ENCODE measurements around the gene CDK8. TPM values are rescaled to one million over a fixed set of nuclear protein-coding genes. Genes with fewer than 3 reads are reported as not detected.

The CDK8 gene
- polyA plus RNA-seq, 2 of the 4 experiments (the other 2 are of a cell fraction) = 9.9 to 20.9 TPM

DNA sequence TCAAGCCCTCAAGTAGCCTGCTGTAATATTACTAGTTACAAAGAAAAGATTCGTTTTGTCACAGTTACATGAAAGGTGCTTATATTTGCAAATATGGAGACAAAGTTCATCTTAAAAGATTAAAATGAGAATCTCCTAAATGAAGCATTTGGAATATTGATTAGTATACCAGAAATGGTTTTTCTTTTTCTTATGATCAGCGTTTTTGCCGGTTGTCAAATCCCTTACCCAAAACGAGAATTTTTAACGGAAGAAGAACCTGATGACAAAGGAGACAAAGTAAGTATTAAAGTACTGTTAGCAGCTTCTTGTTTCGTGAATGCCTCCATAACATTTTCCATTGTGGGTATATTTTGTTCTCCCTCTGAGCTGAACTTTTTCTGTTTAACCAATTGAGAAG, 147.1 kb downstream of the CDK8 start:
- ChIA-PET POLR2A (no interaction called here), CTCF (interaction anchor here (1.0 kb wide), 1 partner anchor 216 kb away, joined by 4 read pairs; no protein-coding TSS in a partner anchor)
- DNase-seq (ENCODE audit: low read depth in 1 of 2, low spot score in 1 of 2) = no peak
- 92% methylated on average over 6 of the region's 6 CpGs for WGBS (ENCODE audit: missing lambda C conversion rate)
- H3K4me1 ChIP-seq = no peaks in the 10 kb centered on the region
- no peaks in the 10 kb centered on the region for H3K9me3 ChIP-seq
- H3K4me3 ChIP-seq = no peak overlapping the region
- H3K4me2 ChIP-seq = no peak overlapping the region
- FAIRE-seq = no peak
- H3K27ac ChIP-seq = no peak overlapping the region
- no peak for ATAC-seq
- TF ChIP-seq ELK1 (IDR thresholded peaks at IDR 0.05; ENCODE audit: low read depth, low read length) (no peak), CBX2 (IDR thresholded peaks at IDR 0.05; ENCODE audit: borderline replicate concordance, low read depth) (no peak), NPAS2 (CRISPR knock-in tag; IDR thresholded peaks at IDR 0.05; ENCODE audit: borderline replicate concordance) (no peak), KDM1A (IDR thresholded peaks at IDR 0.05; ENCODE audit: low read depth) (no peak), FOSB (CRISPR knock-in tag; IDR thresholded peaks at IDR 0.05) (no peak), BHLHE40 (IDR thresholded peaks at IDR 0.05; ENCODE audit: low read depth, low read length) (no peak), HOXB5 (CRISPR knock-in tag; IDR thresholded peaks at IDR 0.05) (no peak), FOSL2 (IDR thresholded peaks at IDR 0.05) (no peak), FOSL2 (CRISPR knock-in tag; IDR thresholded peaks at IDR 0.05) (no peak), CHD4 (IDR thresholded peaks at IDR 0.05; ENCODE audit: borderline replicate concordance) (no peak), FOXS1 (CRISPR knock-in tag; IDR thresholded peaks at IDR 0.05) (no peak), JUNB (IDR thresholded peaks at IDR 0.05) (no peak), RAD21 (conservative IDR thresholded peaks at IDR 0.05 in 1 of 2, IDR thresholded peaks at IDR 0.05 in 1 of 2) (no peak), SREBF2 (IDR thresholded peaks at IDR 0.05) (no peak)

DNA sequence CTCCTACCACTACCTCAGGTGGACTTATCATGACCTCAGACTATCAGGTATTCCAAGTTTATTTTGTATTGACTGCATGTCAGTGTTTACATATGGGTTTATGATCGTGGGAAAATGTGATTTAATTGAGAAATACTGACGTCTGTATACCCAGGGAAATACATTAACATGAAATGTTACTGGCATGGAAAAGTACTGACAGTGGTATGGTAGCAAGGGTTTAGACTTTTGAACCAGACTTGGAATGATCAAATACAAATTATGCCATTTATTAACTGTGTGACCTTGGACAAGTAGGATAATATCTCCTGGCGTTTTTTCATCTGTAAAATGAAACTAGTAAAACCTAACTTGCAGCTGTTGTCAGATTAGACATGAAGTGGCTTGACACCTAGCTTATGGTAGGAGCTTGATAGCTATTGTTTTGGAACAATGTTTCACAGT, 147.7 kb downstream of the CDK8 start:
- FAIRE-seq (no peak), DNase-seq (ENCODE audit: low read depth in 1 of 2, low spot score in 1 of 2) (no peak), ATAC-seq (no peak)
- POLR2A ChIA-PET = no interaction called here
- 63% methylated on average over 3 of the region's 3 CpGs for WGBS (ENCODE audit: missing lambda C conversion rate)
- CTCF ChIA-PET = no interaction called here
- H3K4me2 ChIP-seq = no peak overlapping the region
- H3K27ac ChIP-seq = no peak overlapping the region
- H3K9me3 ChIP-seq = no peaks in the 10 kb centered on the region
- H3K4me1 ChIP-seq = no peaks in the 10 kb centered on the region
- no peak overlapping the region for H3K4me3 ChIP-seq
- no peak for TF ChIP-seq MAX (IDR thresholded peaks at IDR 0.05)
- no peak for TF ChIP-seq KDM1A (IDR thresholded peaks at IDR 0.05; ENCODE audit: low read depth)
- TF ChIP-seq EP300 (IDR thresholded peaks at IDR 0.05) = no peak
- TF ChIP-seq SMC3 (IDR thresholded peaks at IDR 0.05) = no peak
- no peak for TF ChIP-seq RAD21 (conservative IDR thresholded peaks at IDR 0.05 in 1 of 2, IDR thresholded peaks at IDR 0.05 in 1 of 2)
- TF ChIP-seq TFCP2L1 (CRISPR knock-in tag; IDR thresholded peaks at IDR 0.05) = no peak
- TF ChIP-seq, protein P1, sequence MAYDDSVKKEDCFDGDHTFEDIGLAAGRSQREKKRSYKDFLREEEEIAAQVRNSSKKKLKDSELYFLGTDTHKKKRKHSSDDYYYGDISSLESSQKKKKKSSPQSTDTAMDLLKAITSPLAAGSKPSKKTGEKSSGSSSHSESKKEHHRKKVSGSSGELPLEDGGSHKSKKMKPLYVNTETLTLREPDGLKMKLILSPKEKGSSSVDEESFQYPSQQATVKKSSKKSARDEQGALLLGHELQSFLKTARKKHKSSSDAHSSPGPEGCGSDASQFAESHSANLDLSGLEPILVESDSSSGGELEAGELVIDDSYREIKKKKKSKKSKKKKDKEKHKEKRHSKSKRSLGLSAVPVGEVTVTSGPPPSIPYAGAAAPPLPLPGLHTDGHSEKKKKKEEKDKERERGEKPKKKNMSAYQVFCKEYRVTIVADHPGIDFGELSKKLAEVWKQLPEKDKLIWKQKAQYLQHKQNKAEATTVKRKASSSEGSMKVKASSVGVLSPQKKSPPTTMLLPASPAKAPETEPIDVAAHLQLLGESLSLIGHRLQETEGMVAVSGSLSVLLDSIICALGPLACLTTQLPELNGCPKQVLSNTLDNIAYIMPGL (CRISPR knock-in tag; IDR thresholded peaks at IDR 0.05; ENCODE audit: borderline replicate concordance) = no peak
- TF ChIP-seq NFE2L2 (conservative IDR thresholded peaks at IDR 0.05; ENCODE audit: low read length) = no peak

DNA sequence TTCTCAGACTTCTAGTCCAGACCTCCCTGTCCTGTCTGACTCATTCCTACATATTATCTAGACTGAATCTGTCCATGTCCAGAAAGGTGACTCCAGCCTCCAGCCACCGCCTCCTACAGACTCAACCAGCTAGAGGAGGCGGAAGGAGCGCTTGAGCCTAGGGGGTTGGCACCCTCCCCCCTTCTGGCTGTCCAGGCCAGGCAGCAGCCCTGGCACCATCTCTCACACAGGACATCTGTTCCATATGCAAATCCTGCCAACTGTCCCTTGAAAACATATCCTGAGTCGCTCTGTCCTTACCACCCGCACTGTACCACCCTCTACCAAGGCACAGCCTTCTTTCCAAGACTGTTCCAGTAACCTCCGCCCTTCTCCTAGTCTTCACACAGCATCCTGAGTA, 152.9 kb downstream of the CDK8 start:
- ATAC-seq (no peak), FAIRE-seq (no peak), DNase-seq (ENCODE audit: low read depth in 1 of 2, low spot score in 1 of 2) (no peak)
- Histone ChIP-seq H3K4me1 (no peaks in the 10 kb centered on the region), H3K4me3 (no peak overlapping the region), H3K4me2 (no peak overlapping the region), H3K27ac (no peak overlapping the region), H3K9me3 (no peaks in the 10 kb centered on the region)
- TF ChIP-seq MAZ (IDR thresholded peaks at IDR 0.05; ENCODE audit: borderline replicate concordance, low read depth, low read length) = no peak
- no peak for TF ChIP-seq ZNF302 (CRISPR knock-in tag; IDR thresholded peaks at IDR 0.05)
- TF ChIP-seq EHF (CRISPR knock-in tag; IDR thresholded peaks at IDR 0.05) = no peak
- ChIA-PET POLR2A (no interaction called here), CTCF (no interaction called here)
- WGBS (ENCODE audit: missing lambda C conversion rate) = 98% methylated on average over 6 of the region's 6 CpGs
